GM21619 (cell line): ENCODE measurements around the gene OR52E1.

Source experiments
- ATAC-seq: cut with Tn5 transposase; IDR thresholded peaks from one replicate; pipeline ENCODE4 v1.9.1; 2021; ENCODE audit not compliant: unreplicated experiment

OR52E1 gene

GRCh38 chr11:5115339-5115738 is 46.0 kb downstream of the OR52E1 start:
- no peak for ATAC-seq

- no peak for ATAC-seq
Observed at GRCh38 chr11:5117588-5117987, 48.2 kb downstream of the OR52E1 start.

GRCh38 chr11:5118893-5119292 is 49.5 kb downstream of the OR52E1 start:
- no peak for ATAC-seq
